Prostate gland (tissue), 2 donors: ENCODE data around the gene CEP112.

ENCODE experiments used
- POLR2AphosphoS5 ChIP-seq: sonication (generic); formaldehyde crosslinking; IDR thresholded peaks from one replicate; pipeline ENCODE4 v1.6.1; 2017; ENCODE audit warnings: antibody characterized with exemption
- TF ChIP-seq, protein P1 (sequence below), 4 experiments: fragments of 200-600 bp in 2 of 4; fragments of 450-650 bp in 2 of 4; sonication (generic) in 2 of 4; IDR thresholded peaks; 1 replicate in 3 of 4; 2 replicates in 1 of 4; pipeline ENCODE4 v1.5.1; 2016 to 2019; ENCODE audit warnings: antibody characterized with exemption in 4 of 4, mild to moderate bottlenecking in 2 of 4, moderate library complexity in 2 of 4

DNA sequence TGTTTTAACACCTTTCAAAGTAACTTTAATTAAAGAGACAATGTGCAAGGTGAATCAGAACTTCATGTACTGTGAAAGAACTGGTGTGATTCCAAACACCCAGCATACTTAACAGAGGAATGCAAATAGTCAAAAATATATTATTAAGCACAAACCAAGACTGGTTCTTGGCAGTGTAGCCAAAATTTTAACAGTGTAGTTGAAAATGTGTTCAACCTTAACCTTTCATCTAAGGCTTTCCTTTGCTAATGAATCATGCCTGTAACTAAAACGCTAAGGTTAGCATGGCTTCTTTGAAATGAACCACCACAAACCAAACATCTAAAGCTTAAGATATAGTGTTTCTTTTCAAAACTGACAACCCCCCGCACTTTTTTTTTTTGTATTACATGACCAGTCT is 484.2 kb downstream of the CEP112 start:
- TF ChIP-seq, protein P1, sequence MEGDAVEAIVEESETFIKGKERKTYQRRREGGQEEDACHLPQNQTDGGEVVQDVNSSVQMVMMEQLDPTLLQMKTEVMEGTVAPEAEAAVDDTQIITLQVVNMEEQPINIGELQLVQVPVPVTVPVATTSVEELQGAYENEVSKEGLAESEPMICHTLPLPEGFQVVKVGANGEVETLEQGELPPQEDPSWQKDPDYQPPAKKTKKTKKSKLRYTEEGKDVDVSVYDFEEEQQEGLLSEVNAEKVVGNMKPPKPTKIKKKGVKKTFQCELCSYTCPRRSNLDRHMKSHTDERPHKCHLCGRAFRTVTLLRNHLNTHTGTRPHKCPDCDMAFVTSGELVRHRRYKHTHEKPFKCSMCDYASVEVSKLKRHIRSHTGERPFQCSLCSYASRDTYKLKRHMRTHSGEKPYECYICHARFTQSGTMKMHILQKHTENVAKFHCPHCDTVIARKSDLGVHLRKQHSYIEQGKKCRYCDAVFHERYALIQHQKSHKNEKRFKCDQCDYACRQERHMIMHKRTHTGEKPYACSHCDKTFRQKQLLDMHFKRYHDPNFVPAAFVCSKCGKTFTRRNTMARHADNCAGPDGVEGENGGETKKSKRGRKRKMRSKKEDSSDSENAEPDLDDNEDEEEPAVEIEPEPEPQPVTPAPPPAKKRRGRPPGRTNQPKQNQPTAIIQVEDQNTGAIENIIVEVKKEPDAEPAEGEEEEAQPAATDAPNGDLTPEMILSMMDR (IDR thresholded peaks at IDR 0.05), result no peak
- no peak for TF ChIP-seq POLR2AphosphoS5
